Glutamatergic neuron (in vitro differentiated cells): ENCODE results near the gene CST11. TPM values are rescaled to one million over a fixed set of nuclear protein-coding genes. Genes with fewer than 3 reads are reported as not detected.
A peak's percentile ranks its signal among the peaks of the same experiment; 100 is the strongest.

Source experiments
- DNase-seq: peaks from one replicate; pipeline ENCODE4 v3.0.0; 2022
- H3K27ac Mint-ChIP-seq: one replicate; pipeline ENCODE4 v1.8.0; 2020; ENCODE audit warnings: mild to moderate bottlenecking, mixed read lengths, inconsistent platforms; ENCODE audit not compliant: unreplicated experiment
- H3K27me3 Mint-ChIP-seq: one replicate; pipeline ENCODE4 v1.8.0; 2020; ENCODE audit warnings: mild to moderate bottlenecking, moderate library complexity, mixed read lengths, inconsistent platforms; ENCODE audit not compliant: unreplicated experiment
- H3K36me3 Mint-ChIP-seq: one replicate; pipeline ENCODE4 v1.8.0; 2020; ENCODE audit warnings: mild to moderate bottlenecking, mixed read lengths, inconsistent platforms; ENCODE audit not compliant: unreplicated experiment
- H3K4me1 Mint-ChIP-seq: one replicate; pipeline ENCODE4 v1.8.0; 2020; ENCODE audit warnings: mild to moderate bottlenecking, low read depth, mixed read lengths, inconsistent platforms; ENCODE audit not compliant: unreplicated experiment
- H3K4me3 Mint-ChIP-seq: one replicate; pipeline ENCODE4 v1.8.0; 2020; ENCODE audit warnings: mild to moderate bottlenecking, mixed read lengths, inconsistent platforms; ENCODE audit not compliant: unreplicated experiment
- H3K9me3 Mint-ChIP-seq: one replicate; pipeline ENCODE4 v1.8.0; 2020; ENCODE audit warnings: mild to moderate bottlenecking, moderate library complexity, mixed read lengths, inconsistent platforms; ENCODE audit not compliant: unreplicated experiment
- total RNA-seq: library from RNA; stranded (reverse); fragmentation: NEBNext Ultra II Directional; extraction: Animal tissue kit (Norgen Biotek cat#: 25700); gene quantifications from one replicate; pipeline ENCODE4 v1.2.1, GENCODE V29; 2021; ENCODE audit not compliant: unreplicated experiment
- TF ChIP-seq, protein P1 (sequence below): fragments of 200-600 bp; sonication (generic); IDR thresholded peaks from one replicate; pipeline ENCODE4 v1.5.0; 2021; ENCODE audit not compliant: partially characterized antibody, unreplicated experiment

The CST11 gene
- total RNA-seq, 1 donor from 2014 or later: not detected

DNA sequence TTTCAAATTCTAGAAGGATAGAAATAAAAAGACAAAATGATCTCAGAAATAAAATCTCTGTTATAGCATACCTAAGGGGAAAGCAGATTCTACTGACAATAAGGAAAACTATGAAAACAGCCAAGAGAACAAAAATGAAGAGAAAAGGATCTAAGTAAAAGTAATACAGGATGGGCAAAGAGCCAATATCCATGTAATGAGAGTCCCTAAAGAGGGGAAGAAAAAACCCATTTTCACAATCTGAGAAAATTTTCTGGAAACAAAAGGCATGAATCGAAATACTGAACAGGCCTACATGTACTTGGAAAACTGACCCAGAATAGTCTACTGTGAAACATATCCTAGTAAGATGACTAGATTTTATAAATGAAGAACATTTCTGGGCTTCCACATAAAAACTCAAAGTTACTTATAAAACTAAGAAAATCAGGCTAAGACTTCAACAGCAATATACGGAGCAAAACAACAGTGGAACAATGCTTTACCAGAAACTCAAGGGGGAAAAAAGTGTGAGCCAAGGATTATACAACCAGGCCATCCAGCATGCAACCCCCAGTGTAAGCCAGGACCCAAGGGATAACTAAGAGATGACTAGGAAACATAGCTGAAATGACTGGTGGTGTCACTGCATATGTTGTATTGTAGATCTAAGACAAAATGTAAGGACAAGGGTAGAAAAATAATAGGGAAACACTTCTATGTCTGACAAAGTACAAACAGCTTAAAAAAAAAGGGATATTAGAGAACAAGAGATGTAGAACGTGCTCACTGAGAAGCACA is 41.6 kb downstream of the CST11 start:
- H3K9me3 Mint-ChIP-seq: no peaks in the 10 kb centered on the region
- H3K36me3 Mint-ChIP-seq: no peaks in the 10 kb centered on the region
- H3K27me3 Mint-ChIP-seq: no peaks in the 10 kb centered on the region

DNA sequence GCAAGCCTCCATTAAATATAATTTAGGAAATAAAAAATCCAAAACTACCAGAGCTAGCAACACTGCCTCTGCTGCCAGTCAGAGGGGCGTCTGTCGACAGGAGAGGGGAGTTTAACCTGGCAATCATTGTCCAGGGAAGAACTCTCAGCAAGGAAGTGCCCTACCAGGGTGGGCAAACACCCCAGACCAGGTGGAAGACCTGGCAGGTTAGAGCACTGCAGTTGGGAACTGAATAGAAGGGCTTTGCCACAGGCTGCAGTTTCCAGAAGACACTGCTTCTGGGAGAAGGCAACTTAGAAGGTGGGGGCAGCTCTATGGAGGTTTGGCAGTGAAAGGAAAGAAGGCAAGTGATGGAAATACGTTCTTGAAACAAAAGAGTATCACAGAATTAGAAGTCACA is 42.9 kb downstream of the CST11 start:
- no peak for DNase-seq
- TF ChIP-seq, protein P1, sequence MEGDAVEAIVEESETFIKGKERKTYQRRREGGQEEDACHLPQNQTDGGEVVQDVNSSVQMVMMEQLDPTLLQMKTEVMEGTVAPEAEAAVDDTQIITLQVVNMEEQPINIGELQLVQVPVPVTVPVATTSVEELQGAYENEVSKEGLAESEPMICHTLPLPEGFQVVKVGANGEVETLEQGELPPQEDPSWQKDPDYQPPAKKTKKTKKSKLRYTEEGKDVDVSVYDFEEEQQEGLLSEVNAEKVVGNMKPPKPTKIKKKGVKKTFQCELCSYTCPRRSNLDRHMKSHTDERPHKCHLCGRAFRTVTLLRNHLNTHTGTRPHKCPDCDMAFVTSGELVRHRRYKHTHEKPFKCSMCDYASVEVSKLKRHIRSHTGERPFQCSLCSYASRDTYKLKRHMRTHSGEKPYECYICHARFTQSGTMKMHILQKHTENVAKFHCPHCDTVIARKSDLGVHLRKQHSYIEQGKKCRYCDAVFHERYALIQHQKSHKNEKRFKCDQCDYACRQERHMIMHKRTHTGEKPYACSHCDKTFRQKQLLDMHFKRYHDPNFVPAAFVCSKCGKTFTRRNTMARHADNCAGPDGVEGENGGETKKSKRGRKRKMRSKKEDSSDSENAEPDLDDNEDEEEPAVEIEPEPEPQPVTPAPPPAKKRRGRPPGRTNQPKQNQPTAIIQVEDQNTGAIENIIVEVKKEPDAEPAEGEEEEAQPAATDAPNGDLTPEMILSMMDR: no peak
- no peak overlapping the region for H3K27ac Mint-ChIP-seq
- H3K4me1 Mint-ChIP-seq: peaks cover 38% of the 10 kb centered on the region
- no peaks in the 10 kb centered on the region for H3K27me3 Mint-ChIP-seq
- no peak overlapping the region for H3K4me3 Mint-ChIP-seq
- no peaks in the 10 kb centered on the region for H3K36me3 Mint-ChIP-seq
- no peaks in the 10 kb centered on the region for H3K9me3 Mint-ChIP-seq

More for the DNA sequence above, 41.6 kb downstream of the CST11 start:
- TF ChIP-seq, protein P1: no peak
- H3K27ac Mint-ChIP-seq: peak overlapping the region; percentile 87
- peak overlapping the region; percentile 27 for H3K4me3 Mint-ChIP-seq
- peaks cover 36% of the 10 kb centered on the region for H3K4me1 Mint-ChIP-seq
- DNase-seq: no peak

DNA sequence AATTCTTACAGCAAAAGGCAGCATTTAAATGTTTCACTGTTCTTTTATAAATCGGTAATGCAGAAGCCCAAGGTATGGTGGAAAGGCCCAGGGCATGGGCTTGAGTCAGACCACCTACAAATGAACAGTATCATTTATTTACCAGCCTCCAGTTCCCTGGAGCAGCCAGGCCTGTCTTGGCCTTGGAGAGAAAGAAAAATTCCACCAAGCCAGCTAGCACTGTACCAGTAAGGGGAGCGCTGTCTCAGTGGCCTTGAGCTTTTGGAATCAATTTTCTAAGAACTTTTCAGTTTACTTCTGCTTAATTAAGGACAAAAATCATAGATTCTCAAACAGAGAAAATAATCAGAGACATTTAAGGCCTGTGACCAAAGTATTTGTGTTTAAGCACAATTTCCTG is 43.7 kb downstream of the CST11 start:
- no peak for DNase-seq
- Mint-ChIP-seq H3K4me3 (no peak overlapping the region), H3K4me1 (peaks cover 45% of the 10 kb centered on the region), H3K27ac (no peak overlapping the region), H3K9me3 (no peaks in the 10 kb centered on the region), H3K27me3 (no peaks in the 10 kb centered on the region), H3K36me3 (no peaks in the 10 kb centered on the region)
- TF ChIP-seq, protein P1: no peak

DNA sequence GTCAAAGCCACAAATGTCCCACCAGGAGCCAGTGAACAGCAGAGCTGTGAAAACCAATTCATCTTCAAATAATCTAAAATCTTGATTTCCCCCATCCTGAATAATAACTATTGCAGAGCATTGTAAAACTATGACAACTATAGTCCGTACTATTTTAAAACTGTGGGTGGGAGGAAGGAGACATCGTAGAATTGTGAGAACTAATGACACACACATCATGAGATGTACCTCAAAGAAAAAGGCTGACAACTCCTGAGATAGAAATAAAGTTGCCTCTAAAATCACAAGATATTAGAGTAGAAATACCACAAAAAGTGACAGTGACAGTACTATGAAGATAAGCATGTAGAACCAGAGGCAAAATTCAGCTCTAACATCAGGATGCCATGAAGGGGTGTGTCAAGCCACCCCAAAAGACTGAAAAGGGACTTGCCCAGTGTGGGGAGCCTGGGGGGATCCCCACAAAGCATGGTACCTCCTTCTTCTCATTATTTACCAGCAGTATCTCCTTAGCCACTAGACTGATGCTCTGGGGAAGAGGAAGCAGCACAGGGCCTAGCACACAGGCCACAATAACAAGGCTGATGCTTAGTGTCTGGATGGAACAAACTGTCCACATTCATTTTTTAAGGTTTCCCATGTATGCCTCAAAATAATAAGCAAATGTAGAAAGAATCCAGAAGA is 44.8 kb downstream of the CST11 start:
- peaks cover under 1% of the 10 kb centered on the region for H3K9me3 Mint-ChIP-seq
- H3K36me3 Mint-ChIP-seq: no peaks in the 10 kb centered on the region
- H3K27ac Mint-ChIP-seq: no peak overlapping the region
- H3K4me3 Mint-ChIP-seq: no peak overlapping the region
- TF ChIP-seq, protein P1: no peak
- DNase-seq: no peak
- peaks cover 52% of the 10 kb centered on the region for H3K4me1 Mint-ChIP-seq
- H3K27me3 Mint-ChIP-seq: no peaks in the 10 kb centered on the region

DNA sequence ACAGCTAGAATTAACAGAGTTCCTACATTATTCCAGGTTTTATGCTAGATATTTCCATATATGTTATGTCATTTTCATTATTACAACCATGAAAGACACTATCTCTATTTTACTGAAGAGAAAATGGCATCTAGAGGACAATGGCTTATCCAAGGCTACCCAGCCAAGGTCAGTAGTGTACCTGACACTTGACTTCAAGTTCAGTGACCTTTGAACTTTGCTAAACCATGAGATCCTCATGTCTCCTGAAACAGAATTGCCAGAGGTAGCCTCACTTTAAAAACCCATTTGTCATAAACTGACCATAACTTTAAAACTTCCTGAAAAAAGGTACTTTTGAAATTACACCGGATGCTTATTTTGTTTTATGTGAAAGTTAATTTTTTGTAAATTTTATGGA is 45.8 kb downstream of the CST11 start:
- Mint-ChIP-seq H3K4me1 (peaks cover 60% of the 10 kb centered on the region), H3K27ac (no peak overlapping the region)

More for the DNA sequence above, 45.8 kb downstream of the CST11 start:
- TF ChIP-seq, protein P1: no peak
- DNase-seq: no peak
- no peaks in the 10 kb centered on the region for H3K36me3 Mint-ChIP-seq
- peaks cover 2% of the 10 kb centered on the region for H3K9me3 Mint-ChIP-seq
- H3K4me3 Mint-ChIP-seq: no peak overlapping the region
- H3K27me3 Mint-ChIP-seq: no peaks in the 10 kb centered on the region
